Panc1 (cell line): Measurements from ENCODE around the gene VAPA.

Source experiments
- CTCF ChIP-seq: fragments of 450-650 bp; IDR thresholded peaks from 2 replicates; pipeline ENCODE4 v1.5.1; 2017; ENCODE audit warnings: mild to moderate bottlenecking
- POLR2AphosphoS5 ChIP-seq: IDR thresholded peaks from 2 replicates; pipeline ENCODE4 v1.6.1; 2012; ENCODE audit warnings: mild to moderate bottlenecking, low read depth, low read length, moderate library complexity
- REST ChIP-seq, 2 experiments: IDR thresholded peaks; 2 replicates each; pipeline ENCODE4 v1.6.1; 2011 to 2012; ENCODE audit warnings: low read depth in 2 of 2, control low read depth in 1 of 2, low read length in 1 of 2, mild to moderate bottlenecking in 1 of 2, moderate library complexity in 1 of 2; ENCODE audit not compliant: insufficient read depth in 1 of 2
- SIN3A ChIP-seq: IDR thresholded peaks from 2 replicates; pipeline ENCODE4 v1.6.1; 2012; ENCODE audit warnings: low read depth, mild to moderate bottlenecking, low read length, moderate library complexity, borderline replicate concordance; ENCODE audit not compliant: insufficient read depth
- TCF7L2 ChIP-seq: IDR thresholded peaks from 2 replicates; pipeline ENCODE4 v1.6.1; 2011; ENCODE audit warnings: mild to moderate bottlenecking, low read depth, low read length, inconsistent platforms

GRCh38 chr18:9973470-9973869 is 59.7 kb downstream of the VAPA start:
- TF ChIP-seq POLR2AphosphoS5, result no peak
- no peak for TF ChIP-seq CTCF
- no peak for TF ChIP-seq REST (IDR thresholded peaks at IDR 0.05; ENCODE audit: insufficient read depth in 1 of 2, low read depth in 2 of 2, low read length in 1 of 2)
- TF ChIP-seq TCF7L2, result no peak
- no peak for TF ChIP-seq SIN3A
